Fibroblast of lung (primary cell): ENCODE results near the gene PPP1R1C. TPM values are rescaled to one million over a fixed set of nuclear protein-coding genes. Genes with fewer than 3 reads are reported as not detected.

Source experiments
- DNase-seq, 2 donors: peaks; one replicate each; pipeline versions ENCODE4 v3.0.0 to v3.0.0-alpha.2; 2010; ENCODE audit warnings: low read depth in 2 of 2
- H2AFZ ChIP-seq: 2 replicates; pipeline ENCODE4 v1.5.1; 2012; ENCODE audit warnings: low read length, control low read depth, inconsistent platforms
- H3K27ac ChIP-seq: 2 replicates; pipeline ENCODE4 v1.5.1; 2011; ENCODE audit warnings: low read length, control low read depth; ENCODE audit not compliant: insufficient read depth
- H3K27me3 ChIP-seq: 2 replicates; pipeline ENCODE4 v1.5.1; 2011; ENCODE audit warnings: mild to moderate bottlenecking, low read length; ENCODE audit not compliant: control insufficient read depth, insufficient read depth
- H3K36me3 ChIP-seq: 2 replicates; pipeline ENCODE4 v1.5.1; 2011; ENCODE audit warnings: low read length; ENCODE audit not compliant: control insufficient read depth, insufficient read depth
- H3K4me1 ChIP-seq: 2 replicates; pipeline ENCODE4 v1.5.1; 2011; ENCODE audit warnings: low read length; ENCODE audit not compliant: control insufficient read depth, insufficient read depth; ENCODE audit errors: extremely low read depth
- H3K4me2 ChIP-seq: 2 replicates; pipeline ENCODE4 v1.5.1; 2011; ENCODE audit warnings: low read length, control low read depth; ENCODE audit not compliant: insufficient read depth; ENCODE audit errors: extremely low read depth
- H3K4me3 ChIP-seq, 4 experiments: fragments of 200-600 bp in 1 of 4; sonication (generic) in 1 of 4; replicated peaks in 1 of 4; 2 replicates each; pipeline ENCODE4 v1.5.1; 2011 to 2016; ENCODE audit warnings: low read length in 4 of 4, low read depth in 3 of 4, mild to moderate bottlenecking in 3 of 4, control low read depth in 2 of 4, inconsistent platforms in 1 of 4, mixed read lengths in 1 of 4; ENCODE audit not compliant: insufficient read depth in 1 of 4; ENCODE audit errors: control extremely low read depth in 1 of 4
- H3K79me2 ChIP-seq: 2 replicates; pipeline ENCODE4 v1.5.1; 2012; ENCODE audit warnings: mild to moderate bottlenecking, low read length, inconsistent platforms; ENCODE audit not compliant: control insufficient read depth, insufficient read depth
- H3K9ac ChIP-seq: 2 replicates; pipeline ENCODE4 v1.5.1; 2011; ENCODE audit warnings: mild to moderate bottlenecking, low read length, control low read depth; ENCODE audit not compliant: insufficient read depth
- H3K9me3 ChIP-seq: 2 replicates; pipeline ENCODE4 v1.5.1; 2012; ENCODE audit warnings: low read depth, low read length; ENCODE audit not compliant: control insufficient read depth, insufficient read depth
- H4K20me1 ChIP-seq: 2 replicates; pipeline ENCODE4 v1.5.1; 2011; ENCODE audit warnings: low read length; ENCODE audit not compliant: control insufficient read depth, insufficient read depth; ENCODE audit errors: extremely low read depth
- CTCF ChIP-seq, 2 donors: IDR thresholded peaks in 1 of 2; conservative IDR thresholded peaks in 1 of 2; 1 replicate in 1 of 2; 2 replicates in 1 of 2; pipeline ENCODE4 v1.5.1; 2011 to 2012; ENCODE audit warnings: low read length in 2 of 2, control low read depth in 1 of 2, inconsistent platforms in 1 of 2, low read depth in 1 of 2, mild to moderate bottlenecking in 1 of 2
- EZH2 ChIP-seq: IDR thresholded peaks from 2 replicates; pipeline ENCODE4 v1.5.1; 2012; ENCODE audit warnings: low read length, control low read depth, mild to moderate bottlenecking; ENCODE audit errors: missing control alignments
- polyA plus RNA-seq, 2 donors: library from polyadenylated mRNA; depleted of rRNA in 1 of 2; stranded (reverse) in 1 of 2; unstranded in 1 of 2; fragments of >200 nt; gene quantifications; 2 replicates each; pipeline ENCODE4 v1.2.1, GENCODE V29; 2011 to 2012; ENCODE audit warnings: missing spikeins in 1 of 2
- total RNA-seq: library from RNA; depleted of rRNA; stranded (reverse); fragments of >200 nt; gene quantifications from 2 replicates; pipeline ENCODE4 v1.2.1, GENCODE V29; 2014

The PPP1R1C gene
- total and polyA plus RNA-seq, 2 donors (not counting 1 experiment from before 2014, with no cell fraction given) = 0.50 to 0.57 TPM

GRCh38 chr2:182070736-182071135 lies 85.1 kb downstream of the PPP1R1C start:
- Histone ChIP-seq H3K9ac (no peak overlapping the region), H3K79me2 (no peaks in the 10 kb centered on the region), H2AFZ (no peak overlapping the region), H3K9me3 (no peaks in the 10 kb centered on the region), H3K27me3 (no peaks in the 10 kb centered on the region), H3K36me3 (no peaks in the 10 kb centered on the region), H3K27ac (no peak overlapping the region), H3K4me1 (peaks cover 11% of the 10 kb centered on the region), H3K4me2 (no peak overlapping the region), H3K4me3 (no peak overlapping the region), H4K20me1 (no peaks in the 10 kb centered on the region)
- no peak for DNase-seq
- no peak for TF ChIP-seq EZH2
- TF ChIP-seq CTCF (conservative IDR thresholded peaks at IDR 0.05 in 1 of 2, IDR thresholded peaks at IDR 0.05 in 1 of 2; ENCODE audit: low read depth in 1 of 2, low read length in 2 of 2) = no peak

- no peaks in the 10 kb centered on the region for H3K27me3 ChIP-seq
- no peak overlapping the region for H3K9ac ChIP-seq
- H2AFZ ChIP-seq = peak overlapping the region; percentile 34
- no peaks in the 10 kb centered on the region for H3K36me3 ChIP-seq
- H3K4me3 ChIP-seq = no peak overlapping the region
- H4K20me1 ChIP-seq = no peaks in the 10 kb centered on the region
- H3K4me2 ChIP-seq = no peak overlapping the region
- no peak overlapping the region for H3K27ac ChIP-seq
- no peaks in the 10 kb centered on the region for H3K9me3 ChIP-seq
- TF ChIP-seq EZH2 (no peak), CTCF (conservative IDR thresholded peaks at IDR 0.05 in 1 of 2, IDR thresholded peaks at IDR 0.05 in 1 of 2; ENCODE audit: low read depth in 1 of 2, low read length in 2 of 2) (no peak)
- peaks cover 4% of the 10 kb centered on the region for H3K4me1 ChIP-seq
- DNase-seq = peak in 1 of 2 donors; percentile 14
- no peaks in the 10 kb centered on the region for H3K79me2 ChIP-seq
Observed at GRCh38 chr2:182072861-182073260, 87.2 kb downstream of the PPP1R1C start.

GRCh38 chr2:182073613-182074012 lies 88.0 kb downstream of the PPP1R1C start:
- Histone ChIP-seq H3K4me2 (no peak overlapping the region), H3K79me2 (no peaks in the 10 kb centered on the region), H3K4me3 (no peak overlapping the region), H4K20me1 (no peaks in the 10 kb centered on the region), H3K9ac (no peak overlapping the region), H2AFZ (no peak overlapping the region), H3K27me3 (no peaks in the 10 kb centered on the region), H3K27ac (no peak overlapping the region), H3K4me1 (peaks cover 4% of the 10 kb centered on the region), H3K9me3 (no peaks in the 10 kb centered on the region), H3K36me3 (no peaks in the 10 kb centered on the region)
- DNase-seq = no peak
- no peak for TF ChIP-seq CTCF (conservative IDR thresholded peaks at IDR 0.05 in 1 of 2, IDR thresholded peaks at IDR 0.05 in 1 of 2; ENCODE audit: low read depth in 1 of 2, low read length in 2 of 2)
- TF ChIP-seq EZH2 = no peak
